Measurements from ENCODE around the gene ACLY. TPM values are rescaled to one million over a fixed set of nuclear protein-coding genes. Genes with fewer than 3 reads are reported as not detected.

The ACLY gene
- total RNA-seq, 1 experiment from 2014 or later: 114 TPM

DNA sequence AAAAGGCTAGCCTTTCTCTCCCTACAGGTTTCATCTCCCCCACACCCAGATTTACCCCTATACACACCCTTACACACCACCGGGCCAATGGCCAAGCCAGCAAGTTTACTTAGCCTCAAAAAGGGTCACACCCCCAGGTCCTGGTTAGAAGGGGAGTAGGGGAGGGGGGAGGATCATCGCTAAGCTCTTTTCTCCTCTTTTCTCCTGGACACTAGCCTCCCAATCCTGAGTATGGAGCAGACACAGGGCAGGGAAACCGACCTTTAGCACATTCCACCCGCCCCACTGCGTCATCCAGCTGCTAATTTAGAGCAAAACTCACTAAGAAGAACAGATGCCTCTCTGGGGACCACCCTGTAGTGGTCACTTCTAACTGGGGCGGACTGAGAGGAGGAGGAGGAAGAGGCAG, 4.4 kb downstream of the ACLY start:
- DNase-seq (ENCODE audit: extremely low read depth, low read depth): no peak

DNA sequence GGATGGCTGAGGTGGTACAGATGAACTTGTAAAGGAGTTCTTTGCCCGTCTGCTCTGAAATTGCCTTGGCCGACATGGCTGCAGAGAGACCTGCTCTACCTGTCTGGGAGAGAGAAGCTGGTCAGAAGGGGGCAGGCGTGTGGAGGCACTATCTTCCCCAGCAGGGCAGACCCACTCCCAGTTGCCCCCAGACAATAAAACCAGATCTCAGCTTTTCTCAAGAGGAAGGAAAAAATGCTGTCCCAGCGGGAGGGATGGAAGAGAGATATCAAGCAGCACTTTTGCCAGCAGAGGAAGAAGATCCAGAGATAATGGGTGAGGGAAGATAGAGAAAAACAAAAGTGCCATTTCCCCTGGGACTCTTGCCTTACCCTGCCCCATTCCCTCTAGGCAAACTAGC, 5.0 kb downstream of the ACLY start:
- DNase-seq (ENCODE audit: extremely low read depth, low read depth): no peak

DNA sequence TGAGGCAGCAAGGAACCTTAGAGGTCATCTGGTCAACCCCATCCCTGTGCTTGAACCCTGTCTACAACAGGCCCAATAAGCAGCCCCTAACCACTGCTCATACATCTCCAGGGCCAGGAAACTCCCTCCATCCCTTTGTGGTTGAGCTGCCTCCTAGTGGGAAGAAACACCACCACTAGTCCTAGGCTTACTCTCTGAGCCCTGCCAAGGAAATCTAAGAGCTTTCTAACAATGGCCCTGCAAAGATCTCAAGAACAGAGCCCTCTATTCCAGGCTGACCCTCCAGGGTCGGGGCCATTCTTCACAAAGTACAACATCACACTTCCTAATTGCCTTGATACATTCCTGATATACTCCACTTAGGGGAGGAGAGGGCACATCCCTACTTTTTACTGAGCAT, 5.8 kb downstream of the ACLY start:
- no peak for DNase-seq (ENCODE audit: extremely low read depth, low read depth)

DNA sequence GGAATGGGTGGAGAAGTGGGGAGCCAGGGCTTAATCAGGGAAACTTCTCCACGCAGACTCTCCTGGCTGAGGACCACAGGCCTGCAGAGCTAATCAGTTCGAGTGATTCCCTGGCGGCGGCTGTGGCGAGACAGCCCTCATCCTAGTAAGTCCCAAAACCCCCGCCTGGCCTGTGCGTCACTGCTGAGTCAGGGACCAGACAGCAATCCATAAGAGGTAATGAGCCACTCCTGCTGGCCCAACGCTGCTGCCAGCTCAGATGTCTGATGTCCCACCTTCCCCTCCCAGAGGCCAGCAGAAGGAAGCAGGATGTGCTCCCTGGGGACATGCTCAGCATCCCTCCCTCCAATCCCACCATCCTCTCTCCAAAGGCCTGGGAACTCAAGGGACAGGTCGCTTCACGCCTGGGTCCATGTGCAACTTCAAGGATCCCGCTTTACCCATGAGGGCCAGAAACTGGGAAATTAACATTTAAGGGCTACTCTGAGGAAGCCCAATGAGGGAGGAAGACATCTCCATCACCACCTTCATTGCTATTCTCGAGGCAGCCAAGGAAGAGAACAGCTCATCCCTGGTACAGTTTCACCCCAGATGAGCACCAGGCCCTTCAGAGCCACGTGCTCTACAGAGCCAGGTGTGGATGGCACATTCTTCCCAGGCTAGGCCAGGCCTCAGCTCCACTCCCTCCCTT, 7.9 kb downstream of the ACLY start:
- DNase-seq (ENCODE audit: extremely low read depth, low read depth): no peak

DNA sequence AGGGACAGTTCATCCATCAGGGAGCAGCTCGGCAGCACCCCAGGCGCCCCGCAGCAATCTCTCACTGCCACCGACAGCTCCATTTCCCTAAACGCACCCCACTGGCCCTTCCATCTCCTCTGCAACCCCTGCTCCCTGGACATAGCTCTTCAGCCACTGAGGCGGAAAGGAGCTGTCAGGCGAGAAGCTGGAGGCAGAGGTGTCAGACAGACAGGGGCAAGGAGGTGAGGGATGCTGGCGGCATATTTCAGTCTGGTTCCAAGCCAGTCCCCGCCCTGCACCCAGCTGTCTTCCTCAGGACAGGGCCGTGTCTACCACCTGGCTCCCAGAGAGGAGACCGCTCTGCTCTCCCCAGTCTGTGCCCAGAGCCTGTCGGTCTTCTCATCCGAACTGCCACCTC, 9.7 kb downstream of the ACLY start:
- no peak for DNase-seq (ENCODE audit: extremely low read depth, low read depth)

DNA sequence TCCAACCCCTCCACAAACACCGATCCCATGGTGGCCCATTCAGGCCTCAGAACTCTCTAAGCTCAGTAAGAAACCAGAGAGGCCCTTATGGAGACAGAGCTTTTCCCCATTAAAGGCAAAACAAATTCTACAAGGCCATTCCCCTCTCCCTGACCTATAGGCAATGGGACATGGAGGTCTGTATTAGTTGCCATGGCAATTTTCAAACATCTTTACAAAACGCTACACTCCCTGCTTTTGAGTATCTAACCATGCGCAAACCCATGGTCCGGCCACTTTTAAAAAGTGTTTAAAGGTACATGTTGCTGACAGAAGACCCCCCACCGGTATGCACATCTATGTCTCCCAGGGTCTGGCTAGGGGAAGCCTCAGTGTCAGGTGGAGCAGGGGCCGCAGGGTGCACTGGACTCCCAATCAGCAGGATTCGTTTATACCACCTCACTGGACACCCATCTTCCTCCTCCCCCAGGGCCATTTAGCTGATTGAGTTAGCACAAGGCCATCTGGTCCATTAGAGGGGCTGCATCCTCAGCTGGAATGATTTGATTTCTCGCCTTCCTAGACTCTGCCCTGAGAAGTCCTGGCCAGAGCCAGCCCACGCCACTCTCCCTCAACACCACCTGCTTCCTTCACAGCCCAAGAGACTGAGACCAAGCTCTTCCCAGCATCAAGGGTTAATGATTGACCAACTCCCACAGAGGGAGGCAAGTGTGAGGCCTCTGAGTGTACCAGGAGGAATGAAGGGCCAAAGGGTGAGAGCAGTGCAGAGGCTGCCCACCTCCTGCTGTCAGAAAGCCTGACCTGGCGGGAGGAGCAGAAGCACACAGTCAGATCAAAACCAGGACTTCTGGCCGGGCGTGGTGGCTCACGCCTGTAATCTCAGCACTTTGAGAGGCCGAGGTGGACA, 10.9 kb downstream of the ACLY start:
- DNase-seq (ENCODE audit: extremely low read depth, low read depth): no peak

DNA sequence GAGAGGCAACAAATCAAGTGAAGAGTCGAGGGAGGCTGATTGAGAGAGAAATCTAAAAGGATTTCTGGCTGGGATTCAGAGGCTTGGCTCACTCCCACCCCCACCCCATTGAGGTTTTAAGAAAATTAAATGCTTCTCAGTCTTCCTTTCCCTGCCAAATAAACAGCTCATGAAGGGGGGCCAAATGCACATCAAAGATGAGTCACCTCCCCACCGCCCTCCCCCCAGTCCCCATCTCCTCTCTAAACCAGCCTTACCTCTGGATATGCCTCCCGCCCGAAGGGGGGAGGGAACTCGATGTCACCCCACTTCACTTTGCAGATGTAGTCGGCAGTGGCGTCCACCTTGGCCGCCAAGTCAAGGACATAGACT, 11.6 kb downstream of the ACLY start:
- no peak for DNase-seq (ENCODE audit: extremely low read depth, low read depth)

DNA sequence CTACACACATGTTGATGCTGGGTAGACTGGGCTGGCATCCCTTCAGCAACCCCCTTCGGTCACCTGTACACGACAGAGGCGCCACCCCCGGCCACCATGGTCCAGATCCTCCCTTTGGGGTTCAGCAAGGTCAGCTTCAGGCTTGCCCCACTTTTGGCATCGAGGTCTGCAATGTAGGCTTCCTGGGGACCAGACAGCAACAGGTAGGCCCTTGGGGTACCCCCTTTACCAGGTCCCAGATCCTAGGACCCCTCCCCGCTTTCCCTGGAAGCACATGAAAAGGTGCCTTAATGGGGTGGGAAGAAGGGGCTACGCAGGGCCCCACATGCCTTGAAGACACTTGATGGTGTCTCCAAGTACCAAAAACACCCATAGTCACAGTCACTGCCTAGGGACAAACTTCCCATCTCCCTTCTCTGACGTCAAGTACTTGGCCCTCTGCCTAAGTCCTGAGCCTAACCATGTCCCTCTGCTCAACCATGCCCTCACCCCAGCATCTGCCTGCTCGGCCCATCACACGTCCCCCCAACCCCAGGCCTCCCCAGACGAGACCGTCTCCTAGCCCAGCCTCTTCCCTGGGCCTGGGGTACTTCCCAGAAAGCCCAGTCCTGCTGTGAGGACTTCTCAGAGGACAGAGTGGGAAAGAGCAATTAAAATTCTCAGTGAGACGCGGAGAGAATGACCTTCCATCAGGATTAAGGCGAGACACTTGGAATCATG, 12.1 kb downstream of the ACLY start:
- no peak for DNase-seq (ENCODE audit: extremely low read depth, low read depth)

DNA sequence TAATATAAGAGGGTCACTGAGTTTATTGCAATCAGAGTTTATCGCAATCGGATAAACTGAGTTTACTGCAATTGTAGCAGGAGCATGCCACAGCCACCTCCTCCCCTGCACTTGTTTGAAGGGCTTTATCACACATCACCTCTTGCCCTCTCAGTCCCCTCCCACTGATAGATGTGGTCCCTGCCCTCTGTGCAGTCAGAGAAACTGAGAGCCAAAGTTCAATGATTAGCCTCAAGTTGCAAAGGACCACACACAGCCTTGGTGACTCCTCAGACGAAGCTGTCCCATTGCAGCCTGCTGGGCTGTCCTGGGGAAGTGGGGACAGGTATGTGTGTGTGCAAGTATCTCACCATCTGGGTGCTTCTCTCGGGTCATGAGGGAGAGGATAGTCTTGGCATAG, 13.6 kb downstream of the ACLY start:
- no peak for DNase-seq (ENCODE audit: extremely low read depth, low read depth)

DNA sequence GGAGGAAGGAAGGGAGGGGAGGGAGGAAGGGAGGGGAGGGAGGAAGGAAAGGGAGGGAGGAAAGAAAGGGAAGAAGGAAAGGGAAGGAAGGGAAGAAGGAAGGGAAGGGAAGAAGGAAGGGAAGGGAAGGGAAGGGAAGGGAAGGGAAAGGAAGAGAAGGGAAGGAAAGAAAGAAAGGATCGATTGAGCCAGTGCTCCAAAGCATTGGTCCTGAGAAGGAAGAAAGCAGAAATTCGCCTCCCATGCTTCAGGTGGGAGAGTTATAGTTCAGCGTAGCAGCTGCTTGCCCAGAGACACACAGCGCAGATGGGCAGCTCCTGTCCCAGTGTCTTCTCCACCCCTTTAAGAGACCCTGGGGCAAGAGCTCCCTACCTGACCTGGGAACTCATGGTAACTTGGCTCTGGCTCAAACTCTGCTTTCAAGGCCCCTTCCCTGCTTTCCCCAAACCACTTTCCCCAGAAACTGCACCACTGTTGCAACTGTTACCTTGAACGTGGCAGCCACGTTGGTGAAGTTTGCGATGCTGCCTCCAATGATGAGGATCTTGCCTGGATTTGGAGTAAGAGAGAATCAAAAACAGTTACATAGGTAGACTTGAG, 14.4 kb downstream of the ACLY start:
- DNase-seq (ENCODE audit: extremely low read depth, low read depth): no peak

DNA sequence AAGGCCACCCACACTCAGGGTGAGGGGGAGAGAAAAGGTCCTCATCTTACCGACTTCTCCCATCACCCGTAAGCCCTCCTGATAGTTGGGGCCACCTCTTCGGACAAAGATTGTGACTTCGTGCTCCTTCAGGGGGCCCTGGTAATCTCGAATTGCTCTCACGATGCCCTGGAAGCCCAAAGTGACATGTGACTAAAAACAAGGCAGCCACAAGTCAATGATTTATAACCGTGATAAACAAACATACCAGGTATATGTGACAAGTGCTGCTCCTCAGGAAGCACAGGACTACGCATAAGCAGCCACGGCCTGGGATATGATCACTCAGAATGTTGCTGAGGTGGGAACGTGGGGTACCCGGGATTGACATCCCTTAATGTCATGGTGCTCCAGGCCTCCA, 17.1 kb downstream of the ACLY start:
- no peak for DNase-seq (ENCODE audit: extremely low read depth, low read depth)

DNA sequence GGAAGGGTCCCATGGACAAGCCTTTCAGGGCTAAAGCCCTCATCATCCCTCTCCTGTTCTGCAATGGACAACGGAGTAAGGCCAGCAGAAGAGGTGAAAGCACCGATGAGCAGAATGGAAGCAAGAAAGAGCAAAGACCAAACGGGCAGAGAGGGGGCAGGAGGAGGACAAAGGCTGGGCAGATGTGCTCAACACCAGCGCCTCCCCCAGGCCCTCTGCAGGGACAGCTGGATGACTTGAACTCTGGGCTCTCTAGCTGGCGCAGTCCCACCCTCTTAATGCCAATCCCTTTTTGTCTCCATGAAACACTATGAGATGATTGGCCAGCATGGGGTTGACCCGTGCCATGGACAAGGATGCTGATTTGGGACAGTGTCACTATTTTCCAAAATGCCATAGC, 22.0 kb downstream of the ACLY start:
- no peak for DNase-seq (ENCODE audit: extremely low read depth, low read depth)

DNA sequence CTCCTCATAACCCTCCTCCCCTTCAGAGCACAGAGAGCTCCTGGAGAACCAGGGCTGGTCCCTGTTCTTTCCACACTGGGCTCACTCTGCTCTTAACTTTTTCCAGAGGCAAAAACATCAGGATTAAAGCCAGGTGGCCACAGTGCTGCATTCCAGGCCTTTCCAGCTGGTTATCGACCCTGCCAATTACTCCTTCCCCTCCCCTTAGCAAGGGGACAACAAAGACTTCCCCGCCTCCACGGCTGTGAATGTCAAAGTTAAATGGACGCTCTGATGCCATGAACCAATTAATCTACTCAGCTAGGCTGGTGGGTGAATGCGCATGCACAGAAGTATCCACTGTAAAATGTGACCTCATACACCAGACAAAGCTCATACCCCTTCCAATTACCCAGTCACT, 23.1 kb downstream of the ACLY start:
- DNase-seq (ENCODE audit: extremely low read depth, low read depth): no peak

DNA sequence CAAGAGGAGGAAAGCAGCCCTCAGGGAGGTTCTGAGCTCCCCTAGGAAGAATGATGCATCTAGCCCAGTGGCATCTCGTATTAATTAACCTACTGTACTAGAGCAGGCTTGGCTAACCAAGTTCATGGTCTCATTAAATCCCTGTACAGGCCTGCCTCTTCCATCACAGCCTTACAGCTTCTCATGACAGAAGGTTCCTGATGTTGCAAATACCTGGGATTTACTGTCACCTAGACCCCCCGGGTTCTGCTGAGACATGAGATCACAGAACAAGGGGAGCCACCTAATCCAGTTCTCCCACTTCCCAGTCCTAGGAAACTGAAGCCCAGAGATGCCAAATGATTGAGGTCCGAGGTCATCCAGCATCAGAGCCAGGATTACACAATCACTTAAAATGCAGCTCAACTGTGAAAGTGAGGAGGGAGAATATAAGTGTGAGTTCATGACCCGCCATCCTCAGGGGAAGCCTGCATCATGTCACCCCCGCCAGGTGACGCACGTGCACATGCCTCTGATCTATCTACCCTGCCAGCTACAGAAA, 23.9 kb downstream of the ACLY start:
- no peak for DNase-seq (ENCODE audit: extremely low read depth, low read depth)

DNA sequence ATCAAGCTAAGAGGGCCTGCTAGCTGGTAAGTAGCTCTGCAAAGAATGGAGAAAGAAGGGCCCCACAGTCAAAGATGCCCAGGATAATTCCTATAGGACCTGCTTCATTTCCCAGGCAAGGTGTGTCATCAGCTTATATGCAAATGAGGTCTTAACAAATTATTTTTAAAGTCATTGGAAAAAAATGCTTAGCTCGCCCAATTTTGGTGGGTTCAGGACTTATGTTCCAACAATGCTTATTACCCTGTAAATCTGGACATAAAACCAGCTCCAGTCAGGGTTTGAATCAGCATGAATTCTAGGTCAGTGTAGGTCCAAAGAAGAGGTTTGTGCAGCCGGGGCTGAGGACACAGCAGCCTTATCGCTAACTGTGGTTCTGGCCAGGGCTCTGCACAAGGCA, 25.4 kb downstream of the ACLY start:
- no peak for DNase-seq (ENCODE audit: extremely low read depth, low read depth)

DNA sequence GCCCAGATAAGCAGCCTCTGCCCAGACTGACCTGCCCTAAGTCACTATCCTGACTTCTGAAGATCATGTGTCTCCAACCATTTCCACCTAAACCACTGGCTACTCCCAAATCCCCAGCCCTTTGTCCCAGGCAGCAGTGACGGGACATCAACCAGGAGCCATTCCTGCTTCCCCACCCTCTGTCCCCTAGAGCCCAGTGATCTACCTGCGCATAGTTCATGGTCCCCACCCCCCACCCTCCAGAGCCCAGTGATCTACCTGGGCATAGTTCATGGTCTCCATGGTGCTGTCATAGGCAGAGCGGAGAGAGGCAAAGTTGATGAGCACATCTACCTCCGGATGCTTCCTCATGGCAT, 26.8 kb downstream of the ACLY start:
- no peak for DNase-seq (ENCODE audit: extremely low read depth, low read depth)

DNA sequence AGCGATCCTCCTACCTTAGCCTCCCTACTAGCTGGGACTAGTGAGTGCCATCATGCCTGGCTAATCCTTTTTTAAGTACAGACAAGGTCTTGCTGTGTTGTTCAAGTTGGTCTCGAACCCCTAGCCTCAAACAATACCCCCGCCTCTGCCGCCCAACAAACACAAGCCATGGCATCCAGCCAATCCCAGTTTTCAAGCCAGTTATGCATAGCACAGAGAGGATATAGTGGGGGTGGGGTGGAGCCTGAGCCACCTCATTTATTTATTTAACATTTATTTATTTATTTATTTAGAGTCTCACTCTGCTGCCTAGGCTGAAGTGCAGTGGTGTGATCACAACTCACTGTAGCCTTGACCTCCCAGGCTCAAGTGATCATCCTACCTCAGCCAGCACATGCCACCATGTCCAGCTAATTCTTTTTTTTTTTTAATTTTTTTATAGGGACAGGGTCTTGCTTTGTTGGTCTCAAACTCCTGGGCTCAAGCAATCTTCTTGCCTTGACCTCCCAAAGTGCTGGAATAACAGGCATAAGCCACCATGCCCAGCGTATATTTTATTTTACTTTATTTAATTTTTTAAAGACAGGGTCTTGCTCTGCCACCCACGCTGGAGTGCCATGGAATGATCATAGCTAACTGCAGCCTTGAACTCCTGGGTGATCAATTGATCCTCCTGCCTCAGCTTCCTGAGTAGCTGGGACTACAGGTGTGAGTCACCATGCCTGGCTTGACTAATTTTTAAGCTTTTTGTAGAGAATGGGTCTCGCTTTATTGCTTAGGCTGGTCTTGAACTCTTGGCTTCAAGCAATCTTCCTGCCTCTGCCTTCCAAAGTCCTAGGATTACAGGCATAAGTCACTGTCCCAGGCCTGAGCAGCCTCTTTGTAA, 27.4 kb downstream of the ACLY start:
- peak; percentile 35 for DNase-seq (ENCODE audit: extremely low read depth, low read depth)

DNA sequence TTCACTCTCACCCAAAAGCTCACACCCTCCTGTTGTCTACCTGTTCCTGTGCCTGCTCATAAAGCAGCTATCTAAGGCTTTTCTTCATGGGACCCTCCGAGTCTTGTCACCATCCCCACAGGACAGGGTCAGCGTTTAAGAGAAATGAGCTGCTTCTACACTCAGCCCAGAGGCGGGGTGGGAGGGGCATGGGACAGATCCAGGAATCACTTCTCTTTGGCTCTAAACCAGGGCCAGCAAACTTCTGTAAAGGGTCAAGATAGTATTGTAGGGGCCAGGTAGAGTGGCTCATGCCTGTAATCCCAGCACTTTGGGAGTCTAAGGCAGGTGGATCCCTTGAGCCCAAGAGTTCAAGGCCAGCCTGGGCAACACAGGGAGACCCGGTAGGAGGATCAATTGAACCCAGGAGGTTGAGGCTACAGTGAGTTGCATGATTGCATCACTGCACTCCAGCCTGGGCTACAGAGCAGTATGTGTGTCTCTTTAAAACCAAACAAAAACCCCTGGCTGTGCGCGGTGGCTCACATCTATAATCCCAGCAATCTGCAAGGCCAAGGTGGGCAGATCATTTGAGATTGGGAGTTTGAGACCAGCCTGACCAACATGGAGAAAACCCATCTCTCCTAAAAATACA, 30.3 kb downstream of the ACLY start:
- DNase-seq (ENCODE audit: extremely low read depth, low read depth): no peak

DNA sequence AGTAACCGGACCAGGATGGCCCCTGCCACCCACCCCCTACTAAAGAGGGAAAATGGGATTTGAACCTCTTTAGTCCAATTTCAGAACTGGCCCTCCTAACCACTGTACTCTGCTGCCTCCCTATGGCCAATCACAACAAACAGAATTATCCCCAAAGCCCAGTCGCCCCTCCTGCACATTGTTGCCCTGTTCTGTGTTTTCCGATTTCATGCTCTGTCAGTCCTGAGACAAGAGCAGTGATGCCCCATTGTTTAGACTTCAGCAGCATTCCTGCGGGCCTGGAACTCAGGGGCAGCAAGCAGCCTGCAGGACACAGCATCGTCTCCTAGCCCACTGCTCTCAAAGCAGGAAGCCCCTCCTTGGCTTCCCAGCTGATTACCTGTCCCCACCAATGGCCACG, 33.0 kb downstream of the ACLY start:
- no peak for DNase-seq (ENCODE audit: extremely low read depth, low read depth)

DNA sequence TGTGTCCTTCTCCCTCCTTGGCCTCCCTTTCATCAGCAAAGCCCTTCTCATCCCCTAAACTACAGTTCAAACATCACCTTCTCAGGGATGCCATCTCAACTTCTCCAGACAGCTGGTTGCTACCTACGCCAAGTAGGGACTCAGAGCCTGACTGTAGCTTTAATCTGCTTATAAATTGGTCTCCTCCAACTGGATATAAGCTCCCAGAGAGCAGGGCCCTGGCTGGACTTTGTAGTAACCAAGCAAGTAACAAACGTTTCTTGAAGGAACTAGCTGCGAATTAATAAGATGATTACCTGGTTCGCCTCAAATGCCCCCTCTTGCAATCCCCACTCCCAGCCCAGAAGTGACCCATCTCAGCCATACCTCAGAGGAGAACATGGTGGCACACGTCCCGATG, 36.0 kb downstream of the ACLY start:
- no peak for DNase-seq (ENCODE audit: extremely low read depth, low read depth)
